SK-N-SH treated with all-trans-retinoic acid at 6 μM for 48 hours (cell line): ENCODE results near the gene INCENP.

Experiments used
- ATAC-seq: fragments of 200-7000 bp; cut with Tn5 transposase; 3 replicates; pipeline ENCODE4 v1.9.1; 2020; ENCODE audit warnings: mild to moderate bottlenecking, moderate library complexity
- ARNTL ChIP-seq: fragments of 450-650 bp; formaldehyde crosslinking; IDR thresholded peaks from 2 replicates; pipeline ENCODE4 v1.5.0; 2020; ENCODE audit warnings: low read depth, mild to moderate bottlenecking, moderate library complexity, borderline replicate concordance
- BACH2 ChIP-seq: fragments of 250-450 bp; sonication (Bioruptor Pico); IDR thresholded peaks from 2 replicates; pipeline ENCODE4 v1.9.0; 2021; ENCODE audit warnings: mild to moderate bottlenecking, borderline replicate concordance
- CREB5 ChIP-seq: fragments of 250-450 bp; sonication (Bioruptor Pico); IDR thresholded peaks from 2 replicates; pipeline ENCODE4 v1.5.1; 2020; ENCODE audit warnings: low read depth, mild to moderate bottlenecking, moderate library complexity
- CSDC2 ChIP-seq: fragments of 250-450 bp; sonication (Bioruptor Pico); IDR thresholded peaks from 2 replicates; pipeline ENCODE4 v1.5.0; 2020; ENCODE audit warnings: mild to moderate bottlenecking, moderate library complexity
- CSRNP3 ChIP-seq: fragments of 250-450 bp; sonication (Bioruptor Pico); IDR thresholded peaks from 2 replicates; pipeline ENCODE4 v1.5.1; 2021; ENCODE audit warnings: mild to moderate bottlenecking, moderate library complexity
- ESRRG ChIP-seq: fragments of 250-450 bp; sonication (Bioruptor Pico); IDR thresholded peaks from 2 replicates; pipeline ENCODE4 v1.6.1; 2021; ENCODE audit warnings: mild to moderate bottlenecking
- GLIS3 ChIP-seq: fragments of 250-450 bp; sonication (Bioruptor Pico); IDR thresholded peaks from 2 replicates; pipeline ENCODE4 v1.5.0; 2020; ENCODE audit warnings: mild to moderate bottlenecking, moderate library complexity
- ISL1 ChIP-seq: fragments of 250-450 bp; sonication (Bioruptor Pico); IDR thresholded peaks from 2 replicates; pipeline ENCODE4 v2.1.2; 2022; ENCODE audit warnings: mild to moderate bottlenecking, moderate library complexity
- OSR1 ChIP-seq: fragments of 250-450 bp; sonication (Bioruptor Pico); IDR thresholded peaks from 2 replicates; pipeline ENCODE4 v1.8.0; 2022; ENCODE audit warnings: moderate library complexity, mild to moderate bottlenecking, inconsistent platforms
- PATZ1 ChIP-seq: fragments of 250-450 bp; sonication (Bioruptor Pico); IDR thresholded peaks from 2 replicates; pipeline ENCODE4 v1.8.0; 2020; ENCODE audit warnings: mild to moderate bottlenecking, moderate library complexity, borderline replicate concordance
- POU6F1 ChIP-seq: fragments of 250-450 bp; sonication (Bioruptor Pico); IDR thresholded peaks from 2 replicates; pipeline ENCODE4 v1.8.0; 2021; ENCODE audit warnings: low read depth, mild to moderate bottlenecking, moderate library complexity, borderline replicate concordance
- PPARA ChIP-seq: fragments of 250-450 bp; sonication (Bioruptor Pico); IDR thresholded peaks from 2 replicates; pipeline ENCODE4 v1.5.0; 2020; ENCODE audit warnings: mild to moderate bottlenecking, borderline replicate concordance
- RARB ChIP-seq: fragments of 250-450 bp; sonication (Bioruptor Pico); IDR thresholded peaks from 2 replicates; pipeline ENCODE4 v1.8.0; 2021; ENCODE audit warnings: mild to moderate bottlenecking, moderate library complexity
- SNAI2 ChIP-seq: fragments of 250-450 bp; sonication (Bioruptor Pico); IDR thresholded peaks from 2 replicates; pipeline ENCODE4 v1.5.0; 2020; ENCODE audit warnings: mild to moderate bottlenecking, moderate library complexity
- TCF4 ChIP-seq: fragments of 250-450 bp; sonication (Bioruptor Pico); IDR thresholded peaks from 2 replicates; pipeline ENCODE4 v1.8.0; 2021; ENCODE audit warnings: mild to moderate bottlenecking, moderate library complexity, borderline replicate concordance
- TOX ChIP-seq: fragments of 250-450 bp; sonication (Bioruptor Pico); IDR thresholded peaks from 2 replicates; pipeline ENCODE4 v1.8.0; 2021; ENCODE audit warnings: mild to moderate bottlenecking, moderate library complexity, borderline replicate concordance
- ZFP3 ChIP-seq: fragments of 250-450 bp; sonication (Bioruptor Pico); IDR thresholded peaks from 2 replicates; pipeline ENCODE4 v1.5.0; 2020; ENCODE audit warnings: mild to moderate bottlenecking, moderate library complexity
- ZFP30 ChIP-seq: fragments of 450-650 bp; formaldehyde crosslinking; IDR thresholded peaks from 2 replicates; pipeline ENCODE4 v1.5.0; 2022; ENCODE audit warnings: mild to moderate bottlenecking, moderate library complexity
- ZNF565 ChIP-seq: fragments of 450-650 bp; formaldehyde crosslinking; conservative IDR thresholded peaks from 2 replicates; pipeline ENCODE4 v1.5.0; 2020; ENCODE audit warnings: low read depth, mild to moderate bottlenecking, moderate library complexity
- ZNF70 ChIP-seq: fragments of 450-650 bp; formaldehyde crosslinking; IDR thresholded peaks from 2 replicates; pipeline ENCODE4 v1.5.0; 2020; ENCODE audit warnings: mild to moderate bottlenecking, moderate library complexity
- ZNF8 ChIP-seq: fragments of 450-650 bp; formaldehyde crosslinking; IDR thresholded peaks from 2 replicates; pipeline ENCODE4 v1.5.0; 2020; ENCODE audit warnings: mild to moderate bottlenecking, moderate library complexity

Gene INCENP

GRCh38 chr11:62133328-62134065 lies 9.7 kb downstream of the INCENP start:
- peak; percentile 26; the same call in 1 of the 3 replicates for ATAC-seq
- no peak for TF ChIP-seq CSRNP3 (CRISPR knock-in tag)
- TF ChIP-seq ZFP3 (CRISPR knock-in tag): no peak
- no peak for TF ChIP-seq ZNF8 (CRISPR knock-in tag)
- TF ChIP-seq CSDC2 (CRISPR knock-in tag): no peak
- no peak for TF ChIP-seq ZFP30
- no peak for TF ChIP-seq PATZ1

GRCh38 chr11:62137276-62137861 lies 13.6 kb downstream of the INCENP start:
- no peak for ATAC-seq
- TF ChIP-seq TCF4 (CRISPR knock-in tag) (no peak), GLIS3 (CRISPR knock-in tag) (no peak), CREB5 (CRISPR knock-in tag) (no peak), ZNF70 (CRISPR knock-in tag) (no peak), CSDC2 (CRISPR knock-in tag) (no peak)

- no peak for ATAC-seq
- TF ChIP-seq ISL1 (CRISPR knock-in tag): no peak
- no peak for TF ChIP-seq SNAI2 (CRISPR knock-in tag)
- no peak for TF ChIP-seq CSRNP3 (CRISPR knock-in tag)
- TF ChIP-seq ESRRG (CRISPR knock-in tag): no peak
- TF ChIP-seq TOX (CRISPR knock-in tag): no peak
- no peak for TF ChIP-seq BACH2 (CRISPR knock-in tag)
- TF ChIP-seq ARNTL (CRISPR knock-in tag): no peak
- no peak for TF ChIP-seq ZNF8 (CRISPR knock-in tag)
- no peak for TF ChIP-seq GLIS3 (CRISPR knock-in tag)
- TF ChIP-seq OSR1 (CRISPR knock-in tag): no peak
- TF ChIP-seq POU6F1 (CRISPR knock-in tag): no peak
- no peak for TF ChIP-seq PPARA (CRISPR knock-in tag)
- no peak for TF ChIP-seq CREB5 (CRISPR knock-in tag)
- TF ChIP-seq RARB (CRISPR knock-in tag): no peak
- TF ChIP-seq ZNF70 (CRISPR knock-in tag): no peak
- no peak for TF ChIP-seq ZFP30
- no peak for TF ChIP-seq ZNF565 (CRISPR knock-in tag)
These were observed 14.2 kb downstream of the INCENP start for GRCh38 chr11:62137881-62138629.
